Brain microvascular endothelial cell (primary cell): ENCODE results near the gene RYR3.
A peak's percentile ranks its signal among the peaks of the same experiment; 100 is the strongest.

Source experiments
- DNase-seq: peaks from one replicate; pipeline ENCODE4 v3.0.0-alpha.2; 2020
- H3K27ac ChIP-seq: fragments of 250-450 bp; sonication (Bioruptor Pico); 2 replicates; pipeline ENCODE4 v1.5.1; 2020; ENCODE audit warnings: mild to moderate bottlenecking, moderate library complexity
- H3K27me3 ChIP-seq: fragments of 250-450 bp; sonication (Bioruptor Pico); replicated peaks from 2 replicates; pipeline ENCODE4 v1.5.1; 2020; ENCODE audit warnings: mild to moderate bottlenecking
- H3K36me3 ChIP-seq: fragments of 250-450 bp; sonication (Bioruptor Pico); replicated peaks from 2 replicates; pipeline ENCODE4 v1.5.1; 2020; ENCODE audit warnings: mild to moderate bottlenecking
- H3K4me3 ChIP-seq: 2 replicates; pipeline ENCODE4 v1.5.1; 2011; ENCODE audit warnings: low read depth, mild to moderate bottlenecking, control low read depth, low read length, moderate library complexity
- CTCF ChIP-seq: IDR thresholded peaks from 2 replicates; pipeline ENCODE4 v1.5.1; 2011; ENCODE audit warnings: low read depth, mild to moderate bottlenecking, moderate library complexity, low read length, control low read depth, inconsistent platforms; ENCODE audit errors: missing control alignments
- in situ Hi-C: cut with HindIII; loops from 2 replicates; pipeline ENCODE4 v1.10.0; 2017; ENCODE audit warnings: low sequenced_read_pairs, low pct_ligation_motif_present

Gene RYR3

GRCh38 chr15:33780011-33780768 lies 469.4 kb downstream of the RYR3 start:
- in situ Hi-C loops = no loop called here
- DNase-seq = no peak
- H3K36me3 ChIP-seq = no peaks in the 10 kb centered on the region
- no peak overlapping the region for H3K4me3 ChIP-seq
- TF ChIP-seq CTCF = no peak
- no peak overlapping the region for H3K27ac ChIP-seq
- H3K27me3 ChIP-seq = no peaks in the 10 kb centered on the region

- H3K4me3 ChIP-seq = no peak overlapping the region
- in situ Hi-C loops = no loop called here
- no peak for TF ChIP-seq CTCF
Observed at GRCh38 chr15:33782966-33783365, 472.2 kb downstream of the RYR3 start.

GRCh38 chr15:33785366-33785765 lies 474.6 kb downstream of the RYR3 start:
- Histone ChIP-seq H3K36me3 (no peaks in the 10 kb centered on the region), H3K27me3 (no peaks in the 10 kb centered on the region), H3K27ac (no peak overlapping the region), H3K4me3 (no peak overlapping the region)
- in situ Hi-C loops = no loop called here
- TF ChIP-seq CTCF = no peak
- DNase-seq = no peak

More at GRCh38 chr15:33782966-33783365, 472.2 kb downstream of the RYR3 start:
- no peaks in the 10 kb centered on the region for H3K36me3 ChIP-seq
- no peak for DNase-seq
- no peak overlapping the region for H3K27ac ChIP-seq
- H3K27me3 ChIP-seq = no peaks in the 10 kb centered on the region

GRCh38 chr15:33788906-33789540 lies 478.3 kb downstream of the RYR3 start:
- peak; percentile 28 for DNase-seq
- no peaks in the 10 kb centered on the region for H3K27me3 ChIP-seq
- TF ChIP-seq CTCF = no peak
- H3K36me3 ChIP-seq = no peaks in the 10 kb centered on the region
- no peak overlapping the region for H3K27ac ChIP-seq
- in situ Hi-C loops = no loop called here
- no peak overlapping the region for H3K4me3 ChIP-seq

GRCh38 chr15:33794453-33794852 lies 483.7 kb downstream of the RYR3 start:
- Histone ChIP-seq H3K27me3 (no peaks in the 10 kb centered on the region), H3K4me3 (no peak overlapping the region), H3K27ac (no peak overlapping the region), H3K36me3 (no peaks in the 10 kb centered on the region)
- DNase-seq = no peak
- in situ Hi-C loops = no loop called here
- no peak for TF ChIP-seq CTCF
